ENCODE measurements around the gene ADRA2A.

DNA sequence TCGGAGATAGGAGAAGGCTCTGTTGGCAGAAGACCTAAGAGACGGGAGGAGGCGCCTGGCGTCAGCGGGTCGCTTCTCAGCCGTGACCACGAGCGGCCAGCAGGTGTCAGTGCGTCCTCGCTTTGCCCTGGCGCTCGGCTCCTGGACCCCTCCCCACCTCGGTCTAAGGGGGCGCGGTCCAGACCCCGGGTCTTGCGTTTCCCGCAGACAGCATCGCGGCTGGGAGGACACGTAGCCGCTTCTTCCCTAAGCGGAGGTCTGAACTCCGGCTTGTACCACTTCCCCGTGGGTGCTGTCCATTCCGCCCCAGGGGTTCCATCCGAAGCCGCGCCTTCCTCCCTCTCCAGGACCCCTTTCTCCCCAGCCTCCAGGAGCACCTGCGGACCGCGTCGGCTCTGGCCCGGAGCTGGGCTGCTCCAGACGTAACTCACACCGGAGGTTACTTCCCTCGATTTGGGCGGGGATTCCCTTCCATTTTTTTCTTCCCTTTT is 593 bp upstream of the ADRA2A start:
- TF ChIP-seq EP300 (IDR thresholded peaks at IDR 0.05) (no peak), POLR2AphosphoS5 (IDR thresholded peaks at IDR 0.05) (no peak), POLR2A (IDR thresholded peaks at IDR 0.05) (no peak)
- TF ChIP-seq, protein P1, sequence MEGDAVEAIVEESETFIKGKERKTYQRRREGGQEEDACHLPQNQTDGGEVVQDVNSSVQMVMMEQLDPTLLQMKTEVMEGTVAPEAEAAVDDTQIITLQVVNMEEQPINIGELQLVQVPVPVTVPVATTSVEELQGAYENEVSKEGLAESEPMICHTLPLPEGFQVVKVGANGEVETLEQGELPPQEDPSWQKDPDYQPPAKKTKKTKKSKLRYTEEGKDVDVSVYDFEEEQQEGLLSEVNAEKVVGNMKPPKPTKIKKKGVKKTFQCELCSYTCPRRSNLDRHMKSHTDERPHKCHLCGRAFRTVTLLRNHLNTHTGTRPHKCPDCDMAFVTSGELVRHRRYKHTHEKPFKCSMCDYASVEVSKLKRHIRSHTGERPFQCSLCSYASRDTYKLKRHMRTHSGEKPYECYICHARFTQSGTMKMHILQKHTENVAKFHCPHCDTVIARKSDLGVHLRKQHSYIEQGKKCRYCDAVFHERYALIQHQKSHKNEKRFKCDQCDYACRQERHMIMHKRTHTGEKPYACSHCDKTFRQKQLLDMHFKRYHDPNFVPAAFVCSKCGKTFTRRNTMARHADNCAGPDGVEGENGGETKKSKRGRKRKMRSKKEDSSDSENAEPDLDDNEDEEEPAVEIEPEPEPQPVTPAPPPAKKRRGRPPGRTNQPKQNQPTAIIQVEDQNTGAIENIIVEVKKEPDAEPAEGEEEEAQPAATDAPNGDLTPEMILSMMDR (IDR thresholded peaks at IDR 0.05) = peak in 1 of 2 donors; percentile 69
